PFSK-1 (cell line): ENCODE results near the gene ORAI1.

Experiments used
- FOXP2 ChIP-seq: optimal IDR thresholded peaks from 2 replicates; pipeline ENCODE3; 2011; ENCODE audit warnings: borderline replicate concordance, control low read depth, inconsistent platforms; ENCODE audit not compliant: insufficient read depth; ENCODE audit errors: extremely low read length, extremely low read depth
- POLR2AphosphoS5 ChIP-seq: IDR thresholded peaks from 2 replicates; pipeline ENCODE4 v1.6.1; 2012; ENCODE audit warnings: low read depth, mild to moderate bottlenecking, control low read depth, low read length, moderate library complexity
- REST ChIP-seq, 2 experiments: IDR thresholded peaks; 2 replicates each; pipeline versions ENCODE4 v1.6.1 to v1.8.0; 2011 to 2012; ENCODE audit warnings: low read depth in 2 of 2, low read length in 2 of 2, control low read depth in 1 of 2, inconsistent platforms in 1 of 2, mild to moderate bottlenecking in 1 of 2, moderate library complexity in 1 of 2; ENCODE audit not compliant: insufficient read depth in 1 of 2
- SIN3A ChIP-seq: IDR thresholded peaks from 2 replicates; pipeline ENCODE4 v1.6.1; 2012; ENCODE audit warnings: mild to moderate bottlenecking, low read length, moderate library complexity, borderline replicate concordance; ENCODE audit not compliant: insufficient read depth
- TAF1 ChIP-seq: IDR thresholded peaks from 2 replicates; pipeline ENCODE4 v1.6.1; 2012; ENCODE audit warnings: low read length, control low read depth, borderline replicate concordance; ENCODE audit not compliant: insufficient read depth

- TF ChIP-seq POLR2AphosphoS5 (no peak), TAF1 (no peak), REST (IDR thresholded peaks at IDR 0.05; ENCODE audit: insufficient read depth in 1 of 2, low read depth in 2 of 2, low read length in 2 of 2) (no peak), SIN3A (no peak), FOXP2 (no peak)
These were observed 29.8 kb downstream of the ORAI1 start for GRCh38 chr12:121656122-121656521.
